HUDEP-2 (cell line): Measurements from ENCODE around the gene TNFRSF14.

ENCODE experiments used
- DNase-seq, 76 experiments: peaks; one replicate each; lab custom pipeline; 2025; ENCODE audit not compliant: unreplicated experiment in 76 of 76; lab: John Stamatoyannopoulos, UW

Gene TNFRSF14

GRCh38 chr1:2611031-2611501 lies 54.9 kb downstream of the TNFRSF14 start:
- DNase-seq, result peak in 38 of 76 experiments; percentile 0 to 60 (median 23)

GRCh38 chr1:2611621-2612437 lies 55.7 kb downstream of the TNFRSF14 start:
- no peak for DNase-seq

GRCh38 chr1:2612591-2613365 lies 56.6 kb downstream of the TNFRSF14 start:
- no peak for DNase-seq
